Endothelial cell (in vitro differentiated cells): ENCODE data around the gene UBTD1. TPM values are rescaled to one million over a fixed set of nuclear protein-coding genes. Genes with fewer than 3 reads are reported as not detected.
"Not testable (repeated sequence)": the region's sequence is repeated elsewhere in the genome, so short reads cannot be mapped to it uniquely, and the experiment has no call there.

Experiments
- DNase-seq: peaks from one replicate; pipeline ENCODE4 v3.0.0; 2021; ENCODE audit warnings: low spot score
- H3K27ac Mint-ChIP-seq: one replicate; pipeline ENCODE4 v1.8.0; 2021; ENCODE audit warnings: mixed read lengths, inconsistent platforms; ENCODE audit not compliant: unreplicated experiment
- H3K27me3 Mint-ChIP-seq: one replicate; pipeline ENCODE4 v1.8.0; 2021; ENCODE audit warnings: mild to moderate bottlenecking, moderate library complexity, mixed read lengths, inconsistent platforms; ENCODE audit not compliant: unreplicated experiment
- H3K36me3 Mint-ChIP-seq: one replicate; pipeline ENCODE4 v1.8.0; 2021; ENCODE audit warnings: mild to moderate bottlenecking, low read depth, mixed read lengths, inconsistent platforms; ENCODE audit not compliant: unreplicated experiment
- H3K4me1 Mint-ChIP-seq: one replicate; pipeline ENCODE4 v1.8.0; 2021; ENCODE audit warnings: mild to moderate bottlenecking, mixed read lengths, inconsistent platforms; ENCODE audit not compliant: unreplicated experiment
- H3K4me3 Mint-ChIP-seq: one replicate; pipeline ENCODE4 v1.8.0; 2021; ENCODE audit warnings: mild to moderate bottlenecking, mixed read lengths, inconsistent platforms; ENCODE audit not compliant: unreplicated experiment
- H3K9me3 Mint-ChIP-seq: one replicate; pipeline ENCODE4 v1.8.0; 2021; ENCODE audit warnings: mixed read lengths, inconsistent platforms; ENCODE audit not compliant: unreplicated experiment
- total RNA-seq: library from RNA; stranded (reverse); fragmentation: NEBNext Ultra II Directional; extraction: Animal tissue kit (Norgen Biotek cat#: 25700); gene quantifications from one replicate; pipeline ENCODE4 v1.2.1, GENCODE V29; 2021; ENCODE audit not compliant: unreplicated experiment
- TF ChIP-seq, protein P1 (sequence below): fragments of 200-600 bp; sonication (generic); IDR thresholded peaks from one replicate; pipeline ENCODE4 v1.5.0; 2021; ENCODE audit warnings: antibody characterized with exemption; ENCODE audit not compliant: unreplicated experiment

UBTD1 gene
- total RNA-seq, 1 donor from 2014 or later, result 78.0 TPM

DNA sequence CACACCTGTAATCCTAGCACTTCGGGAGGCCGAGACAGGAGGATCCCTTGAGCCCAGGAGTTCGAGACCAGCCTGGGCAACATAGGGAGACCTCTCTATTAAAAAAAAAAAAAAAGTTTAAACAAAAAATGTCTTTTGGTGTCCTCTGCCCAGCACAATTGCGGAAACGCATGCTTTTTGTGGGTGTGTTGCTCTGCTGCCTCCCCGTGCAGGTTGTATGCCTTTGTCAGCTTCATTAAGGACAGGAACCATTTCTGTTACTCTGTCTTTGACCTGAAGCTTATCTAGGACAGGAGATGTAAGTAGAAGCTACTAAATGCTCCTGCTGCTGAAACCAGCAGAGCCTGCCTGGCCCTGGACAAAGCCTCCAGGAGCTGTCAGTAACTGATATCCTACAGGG, 52.5 kb downstream of the UBTD1 start:
- Mint-ChIP-seq H3K36me3 (peaks cover 4% of the 10 kb centered on the region), H3K4me3 (no peak overlapping the region), H3K27me3 (peaks cover 6% of the 10 kb centered on the region), H3K4me1 (peaks cover 52% of the 10 kb centered on the region), H3K27ac (peak overlapping the region; percentile 36), H3K9me3 (no peaks in the 10 kb centered on the region)
- TF ChIP-seq, protein P1, sequence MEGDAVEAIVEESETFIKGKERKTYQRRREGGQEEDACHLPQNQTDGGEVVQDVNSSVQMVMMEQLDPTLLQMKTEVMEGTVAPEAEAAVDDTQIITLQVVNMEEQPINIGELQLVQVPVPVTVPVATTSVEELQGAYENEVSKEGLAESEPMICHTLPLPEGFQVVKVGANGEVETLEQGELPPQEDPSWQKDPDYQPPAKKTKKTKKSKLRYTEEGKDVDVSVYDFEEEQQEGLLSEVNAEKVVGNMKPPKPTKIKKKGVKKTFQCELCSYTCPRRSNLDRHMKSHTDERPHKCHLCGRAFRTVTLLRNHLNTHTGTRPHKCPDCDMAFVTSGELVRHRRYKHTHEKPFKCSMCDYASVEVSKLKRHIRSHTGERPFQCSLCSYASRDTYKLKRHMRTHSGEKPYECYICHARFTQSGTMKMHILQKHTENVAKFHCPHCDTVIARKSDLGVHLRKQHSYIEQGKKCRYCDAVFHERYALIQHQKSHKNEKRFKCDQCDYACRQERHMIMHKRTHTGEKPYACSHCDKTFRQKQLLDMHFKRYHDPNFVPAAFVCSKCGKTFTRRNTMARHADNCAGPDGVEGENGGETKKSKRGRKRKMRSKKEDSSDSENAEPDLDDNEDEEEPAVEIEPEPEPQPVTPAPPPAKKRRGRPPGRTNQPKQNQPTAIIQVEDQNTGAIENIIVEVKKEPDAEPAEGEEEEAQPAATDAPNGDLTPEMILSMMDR, result no peak
- DNase-seq, result no peak

DNA sequence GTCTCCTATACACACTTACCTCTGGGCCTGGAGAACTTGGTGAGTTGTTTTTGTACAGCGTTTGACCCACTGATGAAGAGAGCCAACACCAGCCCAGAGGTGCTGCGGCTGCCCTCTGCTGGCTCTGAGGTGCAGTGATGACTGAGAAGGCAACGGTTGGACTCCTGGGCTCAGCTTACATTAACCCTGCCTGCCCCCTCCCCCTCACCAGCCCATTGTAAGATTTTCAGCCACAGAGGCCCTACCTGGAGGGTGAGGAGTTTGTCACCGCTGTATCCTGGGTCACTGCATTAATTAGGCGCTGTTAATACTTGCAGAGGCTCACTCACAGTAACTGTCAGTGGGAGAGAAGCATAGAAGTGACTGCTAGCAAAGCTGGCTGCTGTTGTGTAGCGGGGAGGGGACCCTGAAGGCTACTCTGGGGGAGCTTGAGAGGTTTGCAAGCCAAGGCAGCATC, 54.9 kb downstream of the UBTD1 start:
- H3K9me3 Mint-ChIP-seq, result no peaks in the 10 kb centered on the region
- DNase-seq, result peak; percentile 71
- H3K4me1 Mint-ChIP-seq, result peaks cover 31% of the 10 kb centered on the region
- peaks cover 4% of the 10 kb centered on the region for H3K36me3 Mint-ChIP-seq
- peak overlapping the region; percentile 75 for H3K27ac Mint-ChIP-seq
- H3K4me3 Mint-ChIP-seq, result no peak overlapping the region
- peaks cover 4% of the 10 kb centered on the region for H3K27me3 Mint-ChIP-seq
- TF ChIP-seq, protein P1, result peak; percentile 40

GRCh38 chr10:97554336-97554735, 55.6 kb downstream of the UBTD1 start:
- peaks cover 27% of the 10 kb centered on the region for H3K4me1 Mint-ChIP-seq

DNA sequence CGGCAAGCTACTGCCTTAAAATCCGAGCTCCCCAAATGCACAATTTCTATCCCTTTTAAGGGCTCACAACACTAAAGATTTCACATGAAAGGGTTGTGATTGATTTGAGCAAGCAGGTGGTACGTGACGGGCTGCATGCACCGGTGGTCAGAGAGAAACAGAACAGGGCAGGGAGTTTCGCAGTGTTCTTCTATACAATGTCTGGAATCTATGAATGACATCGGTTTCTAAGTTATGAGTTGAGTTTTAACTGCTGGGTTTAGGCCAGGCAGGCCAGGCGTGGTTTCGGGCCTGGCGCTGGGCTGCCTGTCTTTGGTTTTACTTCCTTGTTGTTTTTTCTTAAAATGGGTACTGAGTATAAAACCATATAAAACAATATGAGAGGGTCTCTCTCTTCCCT, 56.8 kb downstream of the UBTD1 start:
- H3K9me3 Mint-ChIP-seq, H3K4me3 Mint-ChIP-seq, H3K36me3 Mint-ChIP-seq, H3K27ac Mint-ChIP-seq, H3K27me3 Mint-ChIP-seq, DNase-seq: not testable (repeated sequence)
- peaks cover 17% of the 10 kb centered on the region for H3K4me1 Mint-ChIP-seq

More at GRCh38 chr10:97554336-97554735, 55.6 kb downstream of the UBTD1 start:
- not testable (repeated sequence) for H3K36me3 Mint-ChIP-seq, H3K27me3 Mint-ChIP-seq, H3K4me3 Mint-ChIP-seq, H3K27ac Mint-ChIP-seq, DNase-seq, H3K9me3 Mint-ChIP-seq

DNA sequence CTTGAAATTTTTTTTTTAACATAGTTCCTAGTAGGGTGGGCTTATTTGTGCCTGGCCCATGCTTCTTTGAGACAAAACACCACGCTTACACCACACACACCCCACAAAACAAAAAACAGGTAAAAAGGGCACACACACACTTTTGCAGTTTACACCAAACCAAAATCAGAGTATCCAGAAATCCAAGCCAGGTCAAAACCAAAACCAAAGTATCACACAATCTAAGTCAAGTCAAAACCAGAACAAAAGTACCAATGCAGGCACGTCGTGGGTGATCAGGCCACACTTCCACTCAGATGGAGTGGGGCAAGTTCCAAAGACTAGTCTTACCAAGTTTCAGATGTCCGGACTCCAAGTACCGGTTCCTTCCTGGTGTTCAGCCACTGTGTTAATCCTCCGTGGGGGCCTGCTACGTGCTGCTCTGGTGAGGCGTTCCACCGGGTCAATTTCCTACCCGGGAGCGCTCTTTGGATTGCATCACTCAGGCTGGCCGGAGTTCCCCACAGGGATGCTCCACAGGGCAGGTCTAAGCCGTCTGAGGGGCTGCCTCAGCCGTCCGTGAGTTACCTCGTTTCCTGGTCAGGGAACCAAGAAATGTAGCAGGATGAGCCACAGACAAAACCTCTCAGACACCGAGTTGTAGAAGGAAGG, 62.1 kb downstream of the UBTD1 start:
- Mint-ChIP-seq H3K27ac (peak overlapping the region; percentile 21), H3K4me1 (peaks cover 36% of the 10 kb centered on the region)
- not testable (repeated sequence) for H3K27me3 Mint-ChIP-seq, H3K36me3 Mint-ChIP-seq, DNase-seq, H3K9me3 Mint-ChIP-seq, H3K4me3 Mint-ChIP-seq

- not testable (repeated sequence) for H3K9me3 Mint-ChIP-seq, DNase-seq, H3K36me3 Mint-ChIP-seq, H3K27me3 Mint-ChIP-seq
- peak overlapping the region; percentile 60 for H3K4me3 Mint-ChIP-seq
- H3K27ac Mint-ChIP-seq, result peak overlapping the region; percentile 7
- peaks cover 36% of the 10 kb centered on the region for H3K4me1 Mint-ChIP-seq
These were observed 62.8 kb downstream of the UBTD1 start for GRCh38 chr10:97561386-97562077.

DNA sequence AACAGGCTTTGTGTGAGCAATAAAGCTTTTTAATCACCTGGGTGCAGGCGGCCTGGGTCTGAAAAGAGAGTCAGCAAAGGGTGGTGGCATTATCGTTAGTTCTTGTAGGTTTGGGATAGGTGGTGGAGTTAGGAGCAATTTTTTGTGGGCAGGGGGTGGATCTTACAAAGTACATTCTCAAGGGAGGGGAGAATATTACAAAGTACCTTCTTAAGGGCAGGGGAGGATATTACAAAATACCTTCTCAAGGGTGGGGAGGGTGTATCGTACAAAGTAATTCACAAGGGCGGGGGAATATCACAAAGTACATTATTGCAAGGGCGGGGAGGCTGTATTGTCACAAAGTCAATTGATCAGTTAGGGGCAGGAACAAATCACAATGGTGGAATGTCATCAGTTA, 63.6 kb downstream of the UBTD1 start:
- H3K27me3 Mint-ChIP-seq, DNase-seq, H3K36me3 Mint-ChIP-seq, H3K9me3 Mint-ChIP-seq, H3K4me3 Mint-ChIP-seq: not testable (repeated sequence)
- peak overlapping the region; percentile 27 for H3K27ac Mint-ChIP-seq
- peaks cover 36% of the 10 kb centered on the region for H3K4me1 Mint-ChIP-seq
